GM18861 (cell line): ENCODE measurements around the gene PTPRG.

Experiments used
- ATAC-seq: cut with Tn5 transposase; IDR thresholded peaks from one replicate; pipeline ENCODE4 v1.9.1; 2021; ENCODE audit not compliant: unreplicated experiment

The PTPRG gene

DNA sequence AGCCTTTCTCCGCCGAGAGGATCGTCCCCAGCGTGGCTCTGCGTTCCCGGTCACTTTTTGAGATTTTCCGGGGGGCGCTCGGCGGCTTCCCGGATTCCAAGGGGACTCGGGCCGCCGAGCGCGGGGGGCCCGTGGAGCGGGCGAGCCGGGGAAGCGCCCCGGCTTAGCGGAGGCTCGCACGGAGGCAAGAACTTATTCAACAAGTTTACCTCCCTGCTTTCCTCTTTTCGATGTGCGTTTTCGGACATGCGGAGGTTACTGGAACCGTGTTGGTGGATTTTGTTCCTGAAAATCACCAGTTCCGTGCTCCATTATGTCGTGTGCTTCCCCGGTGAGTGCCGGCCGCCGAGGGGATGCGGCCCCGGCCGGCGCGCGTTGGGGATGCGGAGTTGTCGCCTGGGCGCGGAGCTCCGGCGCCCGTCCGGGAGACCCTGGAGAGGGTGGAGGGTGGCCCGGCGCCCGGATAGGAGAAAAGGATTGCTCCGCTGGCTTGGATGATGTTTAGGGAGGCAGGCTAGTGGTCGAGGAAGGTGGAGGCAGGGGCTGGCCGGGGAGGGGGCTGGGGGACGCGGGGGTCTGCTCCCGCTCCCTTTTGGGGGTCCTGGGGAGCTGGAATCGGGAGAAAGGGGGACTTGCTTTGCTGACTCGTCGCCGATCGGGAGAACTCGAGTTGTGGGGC is 810 bp downstream of the PTPRG start:
- no peak for ATAC-seq

DNA sequence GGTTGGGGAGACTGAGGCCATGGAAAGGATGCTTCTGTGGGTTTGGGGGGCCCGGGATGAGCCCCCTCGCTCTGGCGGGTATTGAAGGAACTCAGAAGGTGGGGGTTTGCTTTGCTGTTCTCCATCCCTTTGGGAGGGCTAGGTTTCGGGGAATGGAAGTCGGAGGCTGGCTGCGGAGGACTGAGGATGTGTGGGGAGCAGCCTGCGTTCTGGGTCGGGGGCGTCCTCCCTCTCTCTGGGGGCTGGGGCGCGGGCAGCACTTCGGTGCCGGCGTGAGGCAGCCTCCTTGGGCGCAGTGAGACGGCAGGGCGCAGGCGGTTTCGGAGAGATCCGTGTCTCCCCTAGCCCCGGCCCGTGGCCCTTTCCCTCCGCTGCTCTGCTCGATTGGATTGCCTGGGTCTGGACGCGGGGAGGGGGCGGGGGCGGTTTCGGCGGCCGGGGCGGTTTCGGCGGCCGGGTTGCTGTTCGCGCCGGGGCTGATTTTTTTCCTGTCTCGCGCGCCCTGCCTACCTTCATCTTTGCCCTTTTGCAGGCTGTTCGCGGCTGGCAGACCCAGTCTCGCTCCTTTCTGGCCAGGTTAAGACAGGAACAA is 1.4 kb downstream of the PTPRG start:
- ATAC-seq, result no peak

DNA sequence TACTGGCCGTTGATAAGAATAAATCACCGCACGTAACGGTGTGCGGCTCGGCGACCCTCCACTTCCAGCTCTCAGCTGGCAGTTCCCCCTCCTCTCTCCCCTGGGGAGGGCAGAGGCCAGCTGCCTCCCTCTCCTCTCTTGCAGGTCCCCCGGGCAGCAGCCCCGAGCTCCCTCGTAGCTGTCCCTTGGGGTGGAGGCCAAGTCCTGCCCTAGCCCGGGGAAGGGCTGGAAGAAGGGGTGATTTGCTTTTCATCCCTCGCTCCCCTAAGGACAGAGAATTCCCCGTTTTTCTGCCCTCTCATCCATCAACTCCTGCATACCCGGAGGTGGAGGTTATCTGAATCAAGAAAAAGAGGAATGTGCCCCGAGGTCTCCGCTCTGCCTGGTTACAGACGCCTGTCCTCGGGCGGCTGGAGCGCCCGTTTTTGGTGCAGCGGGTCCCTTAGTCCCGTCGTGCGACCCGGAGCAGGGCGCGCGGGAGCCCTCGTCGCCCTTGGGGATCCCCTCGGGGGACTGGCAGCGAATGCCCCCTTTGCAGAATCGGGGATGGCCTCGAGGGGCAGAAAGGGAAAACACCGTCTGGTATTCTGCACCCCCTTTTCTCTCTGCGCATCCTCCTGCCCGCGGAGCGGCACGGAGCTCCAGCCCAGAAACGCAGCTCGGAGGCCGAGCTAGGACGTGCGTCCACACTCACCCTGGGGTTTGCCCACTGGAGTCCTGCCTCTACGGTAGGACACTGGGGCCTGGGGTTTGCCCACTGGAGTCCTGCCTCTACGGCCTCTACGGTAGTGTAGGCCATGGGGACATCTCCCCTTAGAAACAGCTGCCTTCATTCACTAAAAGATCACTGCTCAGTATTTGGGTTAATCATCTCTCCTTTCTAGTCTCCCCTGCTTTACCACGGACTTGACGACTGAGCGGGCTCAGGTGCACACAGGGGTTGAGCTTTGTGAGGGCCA is 2.2 kb downstream of the PTPRG start:
- no peak for ATAC-seq

DNA sequence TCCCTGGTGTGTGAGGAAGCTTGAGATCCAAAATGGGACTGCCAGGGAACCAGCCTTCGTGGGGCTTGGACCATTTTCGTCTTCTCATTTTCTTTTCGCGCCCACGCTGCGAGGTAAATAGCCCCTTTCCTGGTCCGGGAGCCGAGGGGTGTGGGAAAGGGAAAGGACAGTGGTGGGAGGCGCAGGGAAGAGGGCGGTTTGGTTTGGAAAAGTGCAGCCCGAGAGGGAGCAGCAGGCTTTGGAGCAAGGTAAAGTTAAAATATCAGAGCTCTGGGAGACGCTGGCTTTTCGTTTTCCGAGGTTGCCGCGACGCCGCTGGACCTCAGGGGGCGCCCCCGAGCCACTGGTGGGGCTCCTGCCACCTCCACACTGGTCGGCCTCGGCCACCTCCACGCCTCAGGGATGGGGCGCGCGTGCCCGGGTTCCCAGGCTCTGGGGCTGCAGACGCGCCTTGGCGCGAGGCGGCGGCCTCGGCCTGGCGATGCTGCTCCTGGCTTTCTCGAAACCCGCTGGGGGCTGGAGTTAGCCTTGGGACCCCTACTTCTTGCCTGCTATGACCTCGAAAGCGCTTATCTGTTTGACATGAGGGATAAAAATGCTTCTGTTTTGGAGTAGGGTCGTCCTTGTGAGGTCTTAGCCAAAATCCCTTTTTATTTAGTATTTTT is 3.2 kb downstream of the PTPRG start:
- ATAC-seq, result no peak

DNA sequence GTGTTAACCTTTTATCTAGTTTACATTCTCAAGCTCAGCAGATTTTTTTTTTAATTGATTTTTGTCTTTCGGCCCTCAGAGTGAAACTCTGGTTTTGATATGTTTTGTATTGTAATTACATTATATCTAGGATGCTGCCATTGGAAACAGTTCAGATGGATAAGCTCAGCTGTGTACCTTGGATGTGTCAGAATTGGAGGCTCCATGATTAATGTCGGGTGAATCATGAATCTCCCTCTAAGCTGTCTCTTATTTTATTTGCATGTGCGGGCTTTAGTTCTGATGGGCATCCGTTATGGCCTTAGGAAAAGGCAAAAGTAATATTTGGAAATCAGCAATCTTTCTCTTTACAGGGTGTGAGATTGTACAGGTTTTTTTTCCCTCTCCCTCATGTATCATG is 4.2 kb downstream of the PTPRG start:
- ATAC-seq, result no peak

DNA sequence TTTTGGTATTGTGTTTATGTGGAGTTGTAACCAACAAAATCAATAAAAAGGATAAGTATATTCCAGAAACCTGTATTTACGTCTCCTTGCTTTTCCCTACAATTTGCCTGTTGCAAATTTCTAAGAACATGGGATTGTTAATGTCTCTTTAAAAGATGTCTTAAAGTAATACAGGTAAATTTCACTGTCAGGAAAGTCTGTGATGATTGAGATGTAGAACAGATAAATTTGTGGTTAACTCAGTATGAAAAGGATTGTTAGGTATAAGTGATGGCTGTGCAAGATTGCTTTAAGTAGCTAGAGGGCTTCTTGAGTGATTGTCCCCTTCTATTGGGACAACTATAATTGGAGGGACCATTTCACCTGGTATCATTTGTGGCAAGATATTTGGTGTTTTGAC is 6.8 kb downstream of the PTPRG start:
- ATAC-seq, result no peak

DNA sequence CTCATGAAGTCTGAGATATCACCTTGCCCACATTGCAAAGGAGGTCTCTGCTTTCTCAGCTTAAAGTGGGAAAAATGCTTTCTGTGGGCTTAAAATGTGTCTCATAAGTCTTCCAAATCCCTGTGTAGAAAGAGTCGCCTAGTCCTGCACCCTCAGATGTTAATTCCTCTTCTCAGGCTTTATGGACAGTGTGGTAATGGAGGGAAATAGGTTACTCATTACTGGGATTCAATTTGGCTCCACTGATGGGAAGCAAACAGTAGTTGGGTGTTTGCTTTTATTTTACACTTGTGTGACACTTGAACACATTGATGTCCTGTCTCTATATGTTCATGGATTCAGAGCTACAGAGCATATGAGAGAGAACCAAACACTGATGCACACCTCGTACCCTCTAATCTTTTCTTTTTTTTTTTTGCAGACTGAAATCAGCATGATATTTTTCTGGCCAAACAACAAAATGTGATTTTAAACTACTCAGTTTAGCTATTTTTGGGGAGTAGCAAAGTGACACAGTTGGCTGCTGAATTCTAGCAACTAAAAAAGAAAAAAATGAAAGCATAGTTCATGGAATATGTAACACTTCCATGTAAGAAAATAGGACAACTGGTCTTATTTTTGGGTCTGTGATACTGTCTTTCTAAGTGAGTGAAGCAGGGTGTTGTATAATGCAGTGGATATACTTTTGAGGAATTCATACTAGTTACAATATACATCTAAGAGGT is 8.6 kb downstream of the PTPRG start:
- no peak for ATAC-seq

DNA sequence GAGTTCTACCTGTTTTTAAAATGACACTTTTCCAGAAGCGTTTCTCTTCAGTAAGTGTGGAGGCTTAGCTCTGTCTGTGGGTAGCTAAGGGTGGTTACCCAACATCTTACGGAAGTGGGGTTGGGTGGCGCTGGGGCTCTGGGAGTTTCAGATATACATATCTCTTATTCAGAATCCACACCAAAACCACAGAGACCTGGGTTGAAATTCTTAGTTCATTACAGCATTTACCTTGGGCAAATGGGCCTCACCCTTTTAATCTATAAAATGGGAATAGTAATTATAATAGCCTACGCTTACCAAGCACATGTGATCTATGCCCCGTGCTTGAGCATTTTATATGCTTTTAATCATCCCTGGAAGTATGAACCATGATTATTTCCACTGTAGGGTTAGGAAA is 9.4 kb downstream of the PTPRG start:
- ATAC-seq, result no peak

DNA sequence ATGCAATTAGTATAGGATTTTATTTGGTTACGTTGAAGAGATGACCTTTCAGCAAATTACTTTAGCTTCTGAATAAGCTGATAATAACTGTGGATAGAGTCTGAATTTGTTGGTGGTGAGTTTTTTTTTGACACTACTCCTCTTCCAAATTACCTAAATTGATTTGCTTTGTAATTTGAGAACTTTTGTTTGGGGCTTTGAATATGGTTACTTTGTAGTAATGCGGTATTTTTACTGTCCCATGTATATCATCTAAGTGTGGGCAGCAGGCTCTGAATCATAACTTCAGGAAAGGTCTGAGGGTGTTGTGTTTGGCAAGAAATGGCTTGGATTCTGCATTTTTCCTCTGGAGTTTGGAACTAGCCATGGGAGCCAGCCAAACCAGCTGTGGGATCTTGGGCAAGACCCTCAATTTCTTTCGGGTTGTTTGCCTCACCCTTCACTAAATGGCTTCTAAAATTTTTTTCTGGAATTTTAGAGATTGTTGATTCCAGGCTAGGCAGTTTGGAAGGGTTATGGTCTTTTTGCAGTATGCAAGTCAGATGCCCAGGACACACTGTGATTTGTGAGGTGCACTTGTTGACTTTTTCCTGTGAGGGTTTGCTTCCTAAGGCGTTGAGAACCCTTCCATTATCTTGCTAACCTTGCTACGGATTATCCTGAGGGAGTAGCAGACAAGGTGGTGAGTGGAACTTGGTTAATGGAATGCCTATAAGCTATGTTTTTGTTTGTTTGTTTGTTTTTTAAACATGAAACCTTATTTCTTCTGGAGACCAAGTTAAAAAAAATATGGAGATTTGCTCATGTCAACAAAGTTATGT is 10.4 kb downstream of the PTPRG start:
- ATAC-seq, result no peak

DNA sequence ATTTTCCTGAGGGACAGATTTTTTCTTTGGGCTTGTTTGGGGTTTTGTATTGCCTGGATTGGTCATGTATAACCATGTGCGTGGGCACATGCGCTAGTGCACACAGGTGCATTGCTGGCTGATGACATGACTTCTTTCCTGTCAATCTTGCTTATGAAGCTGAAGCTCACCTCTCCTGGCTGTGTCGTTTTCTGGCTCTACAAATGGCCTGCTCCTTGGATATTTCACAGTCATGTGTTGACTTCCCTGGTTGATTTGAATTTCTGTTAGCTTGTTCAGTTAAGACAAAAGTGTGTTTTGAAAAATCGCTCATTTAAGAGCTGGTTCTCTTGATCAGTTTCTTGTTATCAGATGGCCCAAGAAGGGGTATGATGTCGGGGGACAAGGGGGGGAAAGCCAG is 11.5 kb downstream of the PTPRG start:
- no peak for ATAC-seq

DNA sequence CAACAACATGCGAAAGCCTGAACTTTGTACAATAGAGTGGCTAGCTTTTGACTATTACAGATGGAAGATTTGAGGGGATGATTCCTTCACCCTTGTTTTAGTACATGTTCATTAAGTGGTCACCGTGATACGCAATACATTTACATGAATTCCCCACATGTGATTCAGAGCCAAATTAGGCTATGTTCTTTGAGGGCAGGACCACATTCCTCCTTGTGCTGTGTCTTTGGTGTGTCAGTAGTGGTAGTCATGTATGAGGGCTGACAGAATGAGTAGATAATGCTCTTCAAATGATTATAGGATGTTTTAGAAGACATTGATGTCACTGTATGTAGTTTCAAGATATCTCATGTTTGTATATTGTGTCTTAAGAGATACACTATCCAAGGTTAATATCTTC is 12.1 kb downstream of the PTPRG start:
- ATAC-seq, result no peak

DNA sequence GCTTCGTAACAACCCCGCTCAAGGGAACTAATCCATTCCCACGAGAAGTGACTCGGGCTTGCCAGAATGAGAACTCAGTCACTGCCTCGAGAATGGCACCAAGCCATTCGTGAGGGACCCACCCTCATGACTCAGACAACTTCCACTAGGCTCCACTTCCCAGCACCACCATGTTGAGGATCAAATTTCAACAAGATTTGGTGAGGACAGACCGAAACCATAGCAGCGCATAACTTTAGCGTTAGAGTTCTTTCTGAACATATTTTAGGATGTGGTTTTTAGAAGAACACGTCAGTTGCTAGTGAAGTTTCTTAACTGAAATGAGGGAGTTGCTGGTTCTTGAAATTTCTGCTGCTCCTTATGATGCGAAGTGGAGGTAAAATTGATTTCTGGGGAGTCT is 13.5 kb downstream of the PTPRG start:
- ATAC-seq, result no peak

DNA sequence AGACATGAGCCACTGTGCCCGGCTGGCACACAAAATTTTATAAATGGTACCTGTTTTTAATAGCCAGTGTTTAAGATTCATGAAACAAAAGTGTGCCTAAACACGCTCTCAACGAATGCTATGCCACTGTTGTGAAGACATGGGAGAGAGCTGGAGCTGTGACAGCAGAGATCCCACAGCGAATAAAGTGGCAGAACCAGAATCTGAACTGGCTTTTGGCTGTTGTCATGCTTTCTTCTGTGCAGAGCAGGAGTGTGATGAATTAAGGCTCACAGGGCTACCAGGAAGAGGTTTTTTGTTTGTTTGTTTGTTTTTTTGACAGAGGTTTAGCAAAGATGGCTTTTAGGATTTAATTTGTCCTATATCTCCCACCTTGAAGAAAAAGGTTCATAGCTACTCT is 14.5 kb downstream of the PTPRG start:
- ATAC-seq, result no peak

DNA sequence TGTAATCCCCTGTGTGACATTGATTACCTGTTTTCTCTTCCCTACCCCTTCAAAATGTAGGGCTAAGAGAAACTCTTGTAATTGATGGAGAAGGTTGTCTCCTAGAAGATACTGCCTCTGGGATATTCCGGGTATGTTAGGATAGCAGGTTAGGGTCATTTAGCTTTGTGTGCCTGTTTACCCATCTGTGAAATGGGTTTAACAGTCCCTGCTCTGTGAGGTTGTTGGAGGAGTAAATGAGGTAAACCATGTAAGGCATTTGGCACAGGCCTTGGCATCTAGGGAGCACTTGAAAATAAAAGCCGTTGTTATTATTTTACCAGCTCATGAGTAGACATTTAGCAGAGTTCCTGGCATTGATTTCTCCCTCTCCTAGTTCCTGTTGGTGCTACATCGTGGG is 16.4 kb downstream of the PTPRG start:
- no peak for ATAC-seq

DNA sequence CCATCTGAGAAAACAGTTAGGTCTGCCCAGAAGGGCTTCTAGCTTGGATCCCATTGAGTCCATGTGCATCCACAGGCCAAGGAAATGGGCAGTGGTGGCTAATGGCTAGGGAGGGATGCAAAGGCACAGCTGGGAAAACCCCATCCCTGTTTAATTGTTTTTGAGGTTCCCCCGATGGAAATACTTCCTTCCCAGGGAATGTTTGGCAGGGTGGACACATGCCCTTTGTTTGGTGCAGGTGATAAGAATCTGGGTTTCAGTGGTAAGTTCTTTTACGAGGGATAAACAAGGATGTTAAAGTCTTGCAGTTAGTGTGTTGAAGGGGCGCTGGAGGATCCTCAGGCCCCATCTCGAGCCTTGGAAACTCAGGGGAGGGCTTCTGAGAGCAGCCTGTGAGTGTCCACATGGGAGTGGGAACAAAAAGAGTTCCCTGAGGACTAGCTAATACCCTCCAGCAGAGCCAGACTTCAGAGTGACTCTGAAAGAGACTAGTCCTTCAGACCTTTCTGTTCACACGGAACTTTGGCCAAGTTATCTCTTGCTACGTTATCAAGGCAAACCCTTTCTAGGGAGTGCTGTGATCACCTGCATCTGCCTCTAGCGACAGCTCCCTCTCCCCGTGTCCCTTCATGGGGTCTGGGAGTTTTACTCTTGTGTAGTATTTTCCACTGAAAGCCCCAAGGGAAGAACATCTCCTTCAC is 17.4 kb downstream of the PTPRG start:
- no peak for ATAC-seq

DNA sequence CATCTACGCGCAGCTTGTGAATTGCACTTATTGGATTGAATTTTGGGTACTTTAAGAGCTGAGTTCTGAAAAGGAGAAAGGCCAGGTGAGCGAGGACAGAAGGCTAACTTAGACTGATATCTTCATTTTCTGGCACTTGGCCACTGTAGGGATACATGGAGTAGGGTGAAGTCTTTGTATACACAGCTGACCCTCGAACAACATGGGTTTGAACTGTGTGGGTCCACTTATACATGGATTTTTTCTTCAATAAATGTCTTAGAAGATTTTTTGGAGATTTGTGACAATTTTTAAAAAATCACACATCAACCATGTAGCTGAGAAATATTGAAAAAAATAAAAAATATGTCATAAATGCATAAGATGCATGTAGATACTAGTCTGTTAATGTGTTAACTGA is 18.3 kb downstream of the PTPRG start:
- no peak for ATAC-seq

DNA sequence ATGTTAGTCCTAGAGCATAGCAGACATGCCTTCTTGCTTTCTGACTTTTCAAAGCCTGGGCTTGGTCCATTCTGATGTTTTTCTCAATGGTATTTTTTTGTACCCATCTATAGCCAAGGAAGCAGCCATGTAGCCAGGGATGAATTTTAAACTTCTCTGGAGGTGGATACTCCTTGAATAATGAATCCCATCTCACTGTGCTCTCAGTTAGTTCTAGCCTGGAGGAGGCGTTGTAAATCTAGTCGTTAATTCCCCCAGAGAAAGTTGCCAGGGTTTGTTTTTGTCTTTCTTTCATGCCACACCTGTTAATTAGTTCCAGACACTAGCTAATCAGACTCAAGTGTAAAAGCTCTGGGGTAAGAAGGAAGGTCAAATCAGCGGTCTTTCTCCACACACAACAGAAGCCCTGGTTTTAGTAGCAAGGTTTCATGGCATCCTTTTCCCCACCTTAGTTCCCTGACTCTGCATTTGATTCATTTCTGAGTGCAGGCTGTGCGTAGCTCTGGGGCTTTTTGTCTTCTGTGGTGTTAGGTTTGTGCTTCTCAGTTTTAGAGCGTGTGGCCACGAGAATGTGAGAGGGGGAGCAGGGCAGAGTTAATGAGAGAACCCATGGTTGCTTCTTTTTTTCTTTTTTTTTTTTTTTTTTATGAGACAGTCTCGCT is 19.7 kb downstream of the PTPRG start:
- no peak for ATAC-seq

DNA sequence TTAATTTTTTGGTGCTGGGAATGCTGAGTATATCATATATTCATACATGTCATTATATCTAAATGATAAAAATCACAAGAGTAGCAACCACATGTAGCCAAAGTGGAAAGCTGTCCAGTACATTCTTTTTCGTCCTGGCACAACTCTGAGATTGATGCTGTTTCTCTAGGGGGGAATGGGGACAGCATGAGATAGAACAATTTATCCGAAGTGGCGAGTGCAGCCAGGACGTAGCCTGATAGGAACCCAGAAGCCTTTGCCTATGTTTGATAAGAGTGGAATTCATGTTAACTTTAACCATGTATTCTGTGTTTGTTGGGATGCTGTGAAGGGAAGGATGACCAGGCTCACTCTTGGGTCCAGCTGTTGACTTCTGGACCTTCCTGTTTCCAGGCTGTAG is 20.9 kb downstream of the PTPRG start:
- ATAC-seq, result no peak

DNA sequence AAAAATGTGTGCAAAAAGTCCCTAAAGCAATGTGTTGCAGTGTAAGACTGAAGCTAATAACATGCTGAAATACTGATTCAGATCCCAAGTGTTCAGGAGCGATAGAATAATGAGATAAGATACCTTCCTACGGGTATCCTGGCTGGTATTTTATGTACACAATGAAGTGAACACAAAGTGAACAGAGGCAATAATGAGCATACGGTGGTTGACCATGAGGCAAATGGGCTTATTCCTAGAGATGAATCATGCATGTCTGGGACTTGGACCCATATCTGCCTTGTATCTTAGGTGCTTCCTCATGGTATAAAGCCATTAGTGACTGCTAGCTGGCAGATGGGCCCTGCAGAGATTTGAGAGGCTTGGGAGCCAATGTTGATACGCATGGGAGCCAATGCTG is 21.5 kb downstream of the PTPRG start:
- ATAC-seq, result no peak
